ENCODE measurements around the gene RPUSD1. TPM values are rescaled to one million over a fixed set of nuclear protein-coding genes. Genes with fewer than 3 reads are reported as not detected.

Gene RPUSD1
- total and polyA plus RNA-seq, 2 donors (not counting 3 experiments of a cell fraction or from before 2014, with no cell fraction given), result 46.2 to 55.8 TPM

GRCh38 chr16:818132-818531 lies 30.0 kb upstream of the RPUSD1 start:
- Histone ChIP-seq H3K9me1 (replicated peaks; ENCODE audit: control insufficient read depth, extremely low read depth, insufficient read depth, low read length) (no peaks in the 10 kb centered on the region), H3K27ac (ENCODE audit: insufficient read depth, low read depth, low read length) (no peak overlapping the region), H4K20me1 (replicated peaks; ENCODE audit: control insufficient read depth, extremely low read depth, insufficient read depth, low read length) (no peaks in the 10 kb centered on the region), H3K4me3 (replicated peaks in 1 of 3; ENCODE audit: insufficient read depth in 1 of 3, low read depth in 1 of 3, low read length in 3 of 3) (no peak overlapping the region), H3K4me1 (ENCODE audit: control insufficient read depth, extremely low read depth, insufficient read depth, low read length) (no peaks in the 10 kb centered on the region), H2AFZ (ENCODE audit: low read depth, low read length) (no peak overlapping the region), H3K4me2 (ENCODE audit: insufficient read depth, low read length) (no peak overlapping the region), H3K36me3 (ENCODE audit: control insufficient read depth in 2 of 2, extremely low read depth in 1 of 2, insufficient read depth in 2 of 2, low read length in 2 of 2) (no peaks in the 10 kb centered on the region), H3K9me3 (replicated peaks; ENCODE audit: control insufficient read depth, insufficient read depth, low read length) (no peaks in the 10 kb centered on the region), H3K79me2 (ENCODE audit: control insufficient read depth, insufficient read depth, low read length) (no peaks in the 10 kb centered on the region), H3K9ac (replicated peaks; ENCODE audit: extremely low read depth, insufficient read depth, low read length) (no peak overlapping the region), H3K27me3 (ENCODE audit: control insufficient read depth in 2 of 2, insufficient read depth in 2 of 2, low read length in 2 of 2) (peaks cover 0 to 14% of the 10 kb centered on the region in 2 experiments)
- BruUV-seq (replicated peaks), result no TSS peak
- ChIA-PET CTCF (no interaction called here), POLR2A (no interaction called here)
- dilution Hi-C loops (cut with MboI; ENCODE audit: extremely low pct_ligation_motif_present, low sequenced_read_pairs), result no loop called here
- DNase-seq (ENCODE audit: low read depth, low spot score), result no peak
- intact Hi-C loops (cut with micrococcal nuclease), result no loop called here
- TF ChIP-seq MYC (IDR thresholded peaks at IDR 0.05; ENCODE audit: low read depth, low read length), result no peak
- no peak for TF ChIP-seq CTCF (IDR thresholded peaks at IDR 0.05; ENCODE audit: extremely low read depth in 1 of 2, insufficient read depth in 1 of 2, low read depth in 1 of 2, low read length in 2 of 2)
- no peak for TF ChIP-seq GATA2 (IDR thresholded peaks at IDR 0.05; ENCODE audit: insufficient read depth, insufficient read length, low read depth, low read length)
- TF ChIP-seq MAX (IDR thresholded peaks at IDR 0.05; ENCODE audit: insufficient read depth, insufficient read length), result no peak
- TF ChIP-seq POLR2AphosphoS5 (IDR thresholded peaks at IDR 0.05; ENCODE audit: insufficient read depth, low read depth, low read length), result no peak
- no peak for TF ChIP-seq JUN (IDR thresholded peaks at IDR 0.05; ENCODE audit: borderline replicate concordance, insufficient read depth, insufficient read length, low read depth)
- no peak for TF ChIP-seq FOS (IDR thresholded peaks at IDR 0.05; ENCODE audit: borderline replicate concordance, insufficient read depth, low read length)
- TF ChIP-seq EZH2 (IDR thresholded peaks at IDR 0.05; ENCODE audit: borderline replicate concordance, low read depth, low read length, severe bottlenecking), result no peak
- no peak for TF ChIP-seq POLR2A (IDR thresholded peaks at IDR 0.05; ENCODE audit: low read depth, low read length)
- FAIRE-seq, result no peak
